Suprapubic skin (tissue), 4 donors: Measurements from ENCODE around the gene SAP25. TPM values are rescaled to one million over a fixed set of nuclear protein-coding genes. Genes with fewer than 3 reads are reported as not detected.

Source experiments
- DNase-seq, 2 donors: peaks; one replicate each; pipeline ENCODE4 v3.0.0-alpha.2; 2019; ENCODE audit warnings: low spot score in 2 of 2
- H3K27ac ChIP-seq: fragments of 200-600 bp; sonication (generic); one replicate; pipeline ENCODE4 v1.5.1; 2019
- H3K27me3 ChIP-seq: fragments of 200-600 bp; sonication (generic); one replicate; pipeline ENCODE4 v1.5.1; 2019
- H3K36me3 ChIP-seq: fragments of 200-600 bp; sonication (generic); one replicate; pipeline ENCODE4 v1.5.1; 2019
- H3K4me1 ChIP-seq: fragments of 200-600 bp; sonication (generic); one replicate; pipeline ENCODE4 v1.5.1; 2019
- H3K4me3 ChIP-seq: fragments of 200-600 bp; sonication (generic); one replicate; pipeline ENCODE4 v1.5.1; 2019; ENCODE audit warnings: mild to moderate bottlenecking
- H3K9me3 ChIP-seq: fragments of 200-600 bp; sonication (generic); one replicate; pipeline ENCODE4 v1.5.1; 2019
- CTCF ChIP-seq, 2 donors: fragments of 200-600 bp in 1 of 2; fragments of 450-650 bp in 1 of 2; sonication (generic) in 1 of 2; IDR thresholded peaks; one replicate each; pipeline ENCODE4 v1.5.1; 2016 to 2019; ENCODE audit warnings: antibody characterized with exemption in 2 of 2, mild to moderate bottlenecking in 1 of 2, moderate library complexity in 1 of 2
- EP300 ChIP-seq: sonication (generic); formaldehyde crosslinking; IDR thresholded peaks from one replicate; pipeline ENCODE4 v1.6.1; 2017; ENCODE audit warnings: antibody characterized with exemption
- POLR2A ChIP-seq, 2 donors: fragments of 450-650 bp; IDR thresholded peaks; one replicate each; pipeline ENCODE4 v1.6.1; 2017; ENCODE audit warnings: antibody characterized with exemption in 2 of 2, mild to moderate bottlenecking in 2 of 2, moderate library complexity in 2 of 2
- POLR2AphosphoS5 ChIP-seq, 3 donors: sonication (generic); formaldehyde crosslinking; IDR thresholded peaks; one replicate each; pipeline ENCODE4 v1.6.1; 2017; ENCODE audit warnings: antibody characterized with exemption in 3 of 3
- WGBS: methylation state at CpG from one replicate; pipeline ENCODE4 v1.1.5; 2018; 5-methylcytosine and 5-hydroxymethylcytosine counted together
- total RNA-seq, 4 donors: library from RNA; depleted of rRNA; stranded (reverse); fragments of >200 nt; gene quantifications; one replicate each; pipeline ENCODE4 v1.1.0, GENCODE V29; 2016

The SAP25 gene
- total RNA-seq, 4 donors from 2014 or later = 2.7 to 3.8 TPM; not detected in 2

- peak in 1 of 2 donors; percentile 89 for DNase-seq
- Histone ChIP-seq H3K4me1 (peaks cover 39% of the 10 kb centered on the region), H3K9me3 (no peaks in the 10 kb centered on the region), H3K36me3 (no peaks in the 10 kb centered on the region), H3K4me3 (peak overlapping the region; percentile 78), H3K27me3 (no peaks in the 10 kb centered on the region), H3K27ac (peak overlapping the region; percentile 81)
- TF ChIP-seq POLR2AphosphoS5 (IDR thresholded peaks at IDR 0.05) (no peak), CTCF (IDR thresholded peaks at IDR 0.05) (no peak), EP300 (no peak), POLR2A (IDR thresholded peaks at IDR 0.05) (no peak)
- WGBS = 48% methylated on average over 18 of the region's 21 CpGs
These were observed 29.4 kb upstream of the SAP25 start for GRCh38 chr7:100602889-100603725.

- Histone ChIP-seq H3K27ac (no peak overlapping the region), H3K9me3 (no peaks in the 10 kb centered on the region), H3K4me3 (no peak overlapping the region), H3K4me1 (peaks cover 38% of the 10 kb centered on the region), H3K27me3 (no peaks in the 10 kb centered on the region), H3K36me3 (no peaks in the 10 kb centered on the region)
- TF ChIP-seq POLR2A (IDR thresholded peaks at IDR 0.05) (no peak), CTCF (IDR thresholded peaks at IDR 0.05) (no peak), POLR2AphosphoS5 (IDR thresholded peaks at IDR 0.05) (no peak), EP300 (no peak)
- 92% methylated on average over 9 of the region's 9 CpGs for WGBS
- DNase-seq = no peak
These were observed 27.0 kb upstream of the SAP25 start for GRCh38 chr7:100600730-100601038.

- Histone ChIP-seq H3K4me1 (peaks cover 32% of the 10 kb centered on the region), H3K4me3 (no peak overlapping the region), H3K27ac (no peak overlapping the region), H3K9me3 (no peaks in the 10 kb centered on the region), H3K27me3 (no peaks in the 10 kb centered on the region), H3K36me3 (no peaks in the 10 kb centered on the region)
- DNase-seq = no peak
- 83% methylated on average over 18 of the region's 18 CpGs for WGBS
- TF ChIP-seq POLR2A (IDR thresholded peaks at IDR 0.05) = no peak
- no peak for TF ChIP-seq EP300
- TF ChIP-seq POLR2AphosphoS5 (IDR thresholded peaks at IDR 0.05) = no peak
- TF ChIP-seq CTCF (IDR thresholded peaks at IDR 0.05) = no peak
These were observed 26.4 kb upstream of the SAP25 start for GRCh38 chr7:100599911-100600729.

- no peak for DNase-seq
- Histone ChIP-seq H3K4me3 (no peak overlapping the region), H3K9me3 (no peaks in the 10 kb centered on the region), H3K4me1 (peaks cover 17% of the 10 kb centered on the region), H3K27me3 (no peaks in the 10 kb centered on the region), H3K36me3 (no peaks in the 10 kb centered on the region), H3K27ac (no peak overlapping the region)
- TF ChIP-seq CTCF (IDR thresholded peaks at IDR 0.05) = no peak
- no peak for TF ChIP-seq POLR2A (IDR thresholded peaks at IDR 0.05)
- no peak for TF ChIP-seq POLR2AphosphoS5 (IDR thresholded peaks at IDR 0.05)
- TF ChIP-seq EP300 = no peak
- 84% methylated on average over 4 of the region's 4 CpGs for WGBS
These were observed 24.7 kb upstream of the SAP25 start for GRCh38 chr7:100598425-100598824.

- H3K4me3 ChIP-seq = no peak overlapping the region
- DNase-seq = no peak
- H3K36me3 ChIP-seq = no peaks in the 10 kb centered on the region
- peaks cover 5% of the 10 kb centered on the region for H3K4me1 ChIP-seq
- 96% methylated on average over 7 of the region's 7 CpGs for WGBS
- H3K9me3 ChIP-seq = no peaks in the 10 kb centered on the region
- TF ChIP-seq POLR2AphosphoS5 (IDR thresholded peaks at IDR 0.05) (no peak), POLR2A (IDR thresholded peaks at IDR 0.05) (no peak), EP300 (no peak), CTCF (IDR thresholded peaks at IDR 0.05) (no peak)
- H3K27me3 ChIP-seq = no peaks in the 10 kb centered on the region
- H3K27ac ChIP-seq = no peak overlapping the region
These were observed 21.5 kb upstream of the SAP25 start for GRCh38 chr7:100595188-100595587.
